Lower leg skin (tissue), 4 donors: Measurements from ENCODE around the gene SIPA1. TPM values are rescaled to one million over a fixed set of nuclear protein-coding genes. Genes with fewer than 3 reads are reported as not detected.
A peak's percentile ranks its signal among the peaks of the same experiment; 100 is the strongest.

ENCODE experiments used
- DNase-seq, 2 donors: peaks; one replicate each; pipeline ENCODE4 v3.0.0-alpha.2; 2019; ENCODE audit warnings: low spot score in 2 of 2
- H3K4me3 ChIP-seq: fragments of 200-600 bp; sonication (generic); 2 replicates; pipeline ENCODE4 v1.5.1; 2017; ENCODE audit warnings: mild to moderate bottlenecking, low read depth; ENCODE audit not compliant: poor library complexity, severe bottlenecking
- POLR2A ChIP-seq, 2 donors: fragments of 450-650 bp; IDR thresholded peaks; one replicate each; pipeline ENCODE4 v1.6.1; 2016 to 2017; ENCODE audit warnings: antibody characterized with exemption in 2 of 2, mild to moderate bottlenecking in 1 of 2, moderate library complexity in 1 of 2
- WGBS, 2 donors: methylation state at CpG; one replicate each; pipeline ENCODE4 v1.1.5; 2018; 5-methylcytosine and 5-hydroxymethylcytosine counted together
- intact Hi-C: fragments of 100-400 bp; cut with DNase I; formaldehyde crosslinking; loops from one replicate; pipeline ENCODE4 v1.15.0; 2023; ENCODE audit warnings: low total_unique reads
- total RNA-seq, 4 donors: library from RNA; depleted of rRNA; stranded (reverse); fragments of >200 nt; gene quantifications; one replicate each; pipeline ENCODE4 v1.1.0, GENCODE V29; 2016
- TF ChIP-seq, protein P1 (sequence below), 3 donors: fragments of 450-650 bp; IDR thresholded peaks; one replicate each; pipeline ENCODE4 v1.5.1; 2016; ENCODE audit warnings: antibody characterized with exemption in 3 of 3, mild to moderate bottlenecking in 3 of 3, moderate library complexity in 2 of 3

SIPA1 gene, protein sequence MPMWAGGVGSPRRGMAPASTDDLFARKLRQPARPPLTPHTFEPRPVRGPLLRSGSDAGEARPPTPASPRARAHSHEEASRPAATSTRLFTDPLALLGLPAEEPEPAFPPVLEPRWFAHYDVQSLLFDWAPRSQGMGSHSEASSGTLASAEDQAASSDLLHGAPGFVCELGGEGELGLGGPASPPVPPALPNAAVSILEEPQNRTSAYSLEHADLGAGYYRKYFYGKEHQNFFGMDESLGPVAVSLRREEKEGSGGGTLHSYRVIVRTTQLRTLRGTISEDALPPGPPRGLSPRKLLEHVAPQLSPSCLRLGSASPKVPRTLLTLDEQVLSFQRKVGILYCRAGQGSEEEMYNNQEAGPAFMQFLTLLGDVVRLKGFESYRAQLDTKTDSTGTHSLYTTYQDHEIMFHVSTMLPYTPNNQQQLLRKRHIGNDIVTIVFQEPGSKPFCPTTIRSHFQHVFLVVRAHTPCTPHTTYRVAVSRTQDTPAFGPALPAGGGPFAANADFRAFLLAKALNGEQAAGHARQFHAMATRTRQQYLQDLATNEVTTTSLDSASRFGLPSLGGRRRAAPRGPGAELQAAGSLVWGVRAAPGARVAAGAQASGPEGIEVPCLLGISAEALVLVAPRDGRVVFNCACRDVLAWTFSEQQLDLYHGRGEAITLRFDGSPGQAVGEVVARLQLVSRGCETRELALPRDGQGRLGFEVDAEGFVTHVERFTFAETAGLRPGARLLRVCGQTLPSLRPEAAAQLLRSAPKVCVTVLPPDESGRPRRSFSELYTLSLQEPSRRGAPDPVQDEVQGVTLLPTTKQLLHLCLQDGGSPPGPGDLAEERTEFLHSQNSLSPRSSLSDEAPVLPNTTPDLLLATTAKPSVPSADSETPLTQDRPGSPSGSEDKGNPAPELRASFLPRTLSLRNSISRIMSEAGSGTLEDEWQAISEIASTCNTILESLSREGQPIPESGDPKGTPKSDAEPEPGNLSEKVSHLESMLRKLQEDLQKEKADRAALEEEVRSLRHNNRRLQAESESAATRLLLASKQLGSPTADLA
- total RNA-seq = 10 to 100 TPM; 25.3 to 34.4 (median 28.6) TPM

DNA sequence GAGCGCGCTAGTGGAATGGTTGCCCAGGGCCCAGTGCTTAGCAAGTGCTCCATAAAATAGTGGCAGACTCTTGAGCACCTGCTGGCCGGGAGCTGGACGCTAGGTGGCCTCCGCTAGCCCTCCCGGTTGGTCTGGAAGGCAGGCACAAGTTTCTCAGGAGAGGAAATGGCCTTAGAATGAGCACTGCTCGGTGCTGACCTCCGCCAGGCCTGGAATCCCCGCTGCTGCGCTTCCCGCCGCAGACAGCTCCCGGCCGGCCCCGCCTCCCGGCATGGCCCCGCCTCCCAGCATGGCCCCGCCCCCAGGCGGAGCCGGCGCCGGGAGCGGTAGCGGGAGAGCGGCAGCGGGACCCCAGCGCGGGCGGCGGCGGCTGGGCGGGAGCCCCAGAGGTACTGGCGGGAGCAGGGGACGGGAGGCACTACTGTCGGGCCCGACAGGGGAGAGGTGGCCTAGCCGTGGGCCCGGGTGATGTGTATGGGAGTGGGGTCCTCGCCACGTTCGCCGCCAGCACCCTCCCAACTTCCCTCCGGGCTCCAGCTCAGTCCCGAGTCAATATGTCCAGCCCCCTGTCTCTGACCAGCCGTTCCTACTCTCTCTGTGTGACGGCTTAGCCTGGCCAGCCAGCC, at the start of gene SIPA1:
SIPA1 (plus strand) TSS at position 308 of the 626 bp plus-strand sequence. CDS start 2,821 bp downstream, outside the sequence.
- 4 to 6% methylated on average over 24 to 41 of the region's 46 CpGs for whole genome bisulfite sequencing, 2 donors
- TF ChIP-seq POLR2A (IDR thresholded peaks at IDR 0.05) = no peak
- peak in 1 of 2 donors; percentile 46 for DNase-seq
- H3K4me3 ChIP-seq = peak within 1 kb of the TSS; percentile 62
- intact Hi-C loops = no loop called here

DNA sequence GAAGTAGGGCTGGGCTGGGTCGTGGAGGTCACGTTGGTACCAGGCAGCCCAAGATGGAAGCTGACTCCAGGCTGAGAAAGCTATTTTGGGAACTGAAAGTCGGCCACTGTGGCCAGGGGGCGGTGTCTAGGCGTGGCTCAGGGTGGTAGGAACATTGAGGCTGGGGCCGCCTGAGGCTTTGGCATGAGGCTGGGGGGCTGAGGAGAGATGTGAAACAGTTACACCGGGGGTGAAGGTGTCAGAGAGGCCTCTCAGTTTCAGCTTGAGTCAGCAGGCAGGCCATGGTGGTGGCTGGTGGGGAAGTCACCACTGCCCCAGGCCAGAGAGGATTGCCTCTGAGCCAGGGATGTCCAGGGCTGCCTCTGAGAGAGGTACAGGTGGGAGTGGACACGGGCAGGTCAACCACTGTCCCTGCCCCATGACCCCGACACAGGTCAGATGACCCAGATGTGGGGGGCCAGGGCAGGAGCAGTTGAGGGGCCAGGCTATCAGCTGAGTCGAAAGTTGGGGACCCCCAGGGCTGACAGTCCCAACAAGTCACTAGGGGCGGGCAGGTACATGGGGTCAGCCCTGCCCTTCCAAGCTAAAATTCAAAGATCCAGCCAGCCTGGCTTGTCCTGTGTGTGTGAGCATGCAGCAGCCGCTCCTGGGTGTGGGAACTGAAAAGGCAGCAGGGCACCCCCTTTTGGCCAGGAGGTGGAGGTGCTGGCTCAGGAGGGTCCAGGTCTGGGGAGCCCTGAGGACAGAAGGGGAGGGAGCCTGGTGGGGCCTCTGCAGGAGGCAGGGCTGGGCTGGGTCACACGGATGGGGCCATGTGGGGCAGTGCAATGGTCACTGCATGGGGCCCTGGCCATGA, 49.5 kb upstream of the SIPA1 start:
- intact Hi-C loops = no loop called here
- TF ChIP-seq, protein P1, sequence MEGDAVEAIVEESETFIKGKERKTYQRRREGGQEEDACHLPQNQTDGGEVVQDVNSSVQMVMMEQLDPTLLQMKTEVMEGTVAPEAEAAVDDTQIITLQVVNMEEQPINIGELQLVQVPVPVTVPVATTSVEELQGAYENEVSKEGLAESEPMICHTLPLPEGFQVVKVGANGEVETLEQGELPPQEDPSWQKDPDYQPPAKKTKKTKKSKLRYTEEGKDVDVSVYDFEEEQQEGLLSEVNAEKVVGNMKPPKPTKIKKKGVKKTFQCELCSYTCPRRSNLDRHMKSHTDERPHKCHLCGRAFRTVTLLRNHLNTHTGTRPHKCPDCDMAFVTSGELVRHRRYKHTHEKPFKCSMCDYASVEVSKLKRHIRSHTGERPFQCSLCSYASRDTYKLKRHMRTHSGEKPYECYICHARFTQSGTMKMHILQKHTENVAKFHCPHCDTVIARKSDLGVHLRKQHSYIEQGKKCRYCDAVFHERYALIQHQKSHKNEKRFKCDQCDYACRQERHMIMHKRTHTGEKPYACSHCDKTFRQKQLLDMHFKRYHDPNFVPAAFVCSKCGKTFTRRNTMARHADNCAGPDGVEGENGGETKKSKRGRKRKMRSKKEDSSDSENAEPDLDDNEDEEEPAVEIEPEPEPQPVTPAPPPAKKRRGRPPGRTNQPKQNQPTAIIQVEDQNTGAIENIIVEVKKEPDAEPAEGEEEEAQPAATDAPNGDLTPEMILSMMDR (IDR thresholded peaks at IDR 0.05) = no peak
- no peak for TF ChIP-seq POLR2A (IDR thresholded peaks at IDR 0.05)
- H3K4me3 ChIP-seq = no peak overlapping the region
- DNase-seq = no peak
- 43 to 46% methylated on average over 13 of the region's 13 CpGs for WGBS, 2 donors

DNA sequence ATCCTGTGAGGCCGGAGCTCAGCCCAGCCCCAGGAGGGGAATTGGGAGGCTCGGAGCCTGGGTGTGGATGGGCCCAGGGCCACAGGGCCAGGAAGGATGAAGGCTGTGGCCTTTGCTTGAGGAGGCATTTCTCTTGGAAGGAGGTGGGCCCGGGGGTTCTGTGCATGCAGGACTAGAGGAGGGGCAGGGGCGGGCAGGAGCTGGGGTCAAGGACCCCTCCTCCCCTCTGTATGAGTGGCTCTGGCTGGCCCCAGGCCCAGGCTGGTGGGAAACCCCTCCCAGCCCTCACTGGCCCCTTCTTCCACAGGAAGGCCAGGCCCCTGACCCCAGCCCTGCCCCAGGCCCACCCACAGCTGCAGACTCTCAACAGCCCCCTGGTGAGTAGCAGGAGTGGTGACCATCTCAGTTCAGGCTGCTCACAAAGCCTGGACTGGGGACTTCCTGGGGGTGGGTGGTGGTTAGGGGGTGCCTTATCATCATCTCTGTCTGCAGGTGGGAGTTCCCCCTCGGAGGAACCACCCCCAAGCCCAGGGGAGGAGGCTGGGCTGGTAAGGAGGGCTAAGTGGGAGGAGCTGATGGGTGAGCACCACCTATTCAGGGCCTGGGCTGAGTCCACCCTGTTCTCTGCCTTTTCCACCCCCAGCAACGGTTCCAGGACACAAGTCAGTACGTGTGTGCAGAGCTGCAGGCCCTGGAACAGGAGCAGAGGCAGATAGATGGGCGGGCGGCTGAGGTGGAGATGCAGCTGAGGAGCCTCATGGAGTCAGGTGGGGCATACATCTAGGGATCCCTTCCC, 48.3 kb upstream of the SIPA1 start:
- TF ChIP-seq, protein P1 (IDR thresholded peaks at IDR 0.05) = no peak
- TF ChIP-seq POLR2A (IDR thresholded peaks at IDR 0.05) = no peak
- intact Hi-C loops = no loop called here
- 63 to 69% methylated on average over 9 of the region's 9 CpGs for WGBS, 2 donors
- no peak overlapping the region for H3K4me3 ChIP-seq
- no peak for DNase-seq

DNA sequence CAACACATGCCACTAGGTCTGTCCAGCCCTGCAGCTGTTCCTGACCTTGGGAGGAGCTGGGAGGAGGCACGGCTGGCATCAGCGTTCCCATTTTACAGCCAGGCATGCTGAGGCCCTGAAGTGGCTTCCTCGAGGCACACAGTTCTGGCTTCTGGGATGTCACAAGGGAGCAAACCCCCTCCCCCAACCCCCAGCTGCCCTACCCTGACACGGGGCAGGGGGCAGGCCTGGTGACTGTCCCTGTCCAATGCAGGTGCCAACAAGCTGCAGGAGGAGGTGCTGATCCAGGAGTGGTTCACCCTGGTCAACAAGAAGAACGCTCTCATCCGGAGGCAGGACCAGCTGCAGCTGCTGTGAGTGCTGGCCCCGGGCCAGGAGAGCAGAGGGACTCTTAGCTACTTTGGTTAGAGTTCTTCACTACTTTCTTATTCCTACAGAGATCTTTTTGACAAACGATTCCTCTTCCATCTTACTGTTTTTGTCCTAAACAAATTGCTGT, 47.6 kb upstream of the SIPA1 start:
- intact Hi-C loops = no loop called here
- WGBS, 2 donors = 55 to 59% methylated on average over 8 of the region's 8 CpGs
- no peak for TF ChIP-seq POLR2A (IDR thresholded peaks at IDR 0.05)
- TF ChIP-seq, protein P1 (IDR thresholded peaks at IDR 0.05) = no peak

More for the DNA sequence above, 47.6 kb upstream of the SIPA1 start:
- DNase-seq = no peak
- H3K4me3 ChIP-seq = no peak overlapping the region
